PFSK-1 (cell line): ENCODE results near the gene DLST.

Source experiments
- TAF1 ChIP-seq: IDR thresholded peaks from 2 replicates; pipeline ENCODE4 v1.6.1; 2012; ENCODE audit warnings: low read length, control low read depth, borderline replicate concordance; ENCODE audit not compliant: insufficient read depth
- TF ChIP-seq, protein P1 (sequence below), 2 experiments: IDR thresholded peaks; 2 replicates each; pipeline versions ENCODE4 v1.6.1 to v1.8.0; 2011 to 2012; ENCODE audit warnings: low read depth in 2 of 2, low read length in 2 of 2, control low read depth in 1 of 2, inconsistent platforms in 1 of 2, mild to moderate bottlenecking in 1 of 2, moderate library complexity in 1 of 2; ENCODE audit not compliant: insufficient read depth in 1 of 2

DNA sequence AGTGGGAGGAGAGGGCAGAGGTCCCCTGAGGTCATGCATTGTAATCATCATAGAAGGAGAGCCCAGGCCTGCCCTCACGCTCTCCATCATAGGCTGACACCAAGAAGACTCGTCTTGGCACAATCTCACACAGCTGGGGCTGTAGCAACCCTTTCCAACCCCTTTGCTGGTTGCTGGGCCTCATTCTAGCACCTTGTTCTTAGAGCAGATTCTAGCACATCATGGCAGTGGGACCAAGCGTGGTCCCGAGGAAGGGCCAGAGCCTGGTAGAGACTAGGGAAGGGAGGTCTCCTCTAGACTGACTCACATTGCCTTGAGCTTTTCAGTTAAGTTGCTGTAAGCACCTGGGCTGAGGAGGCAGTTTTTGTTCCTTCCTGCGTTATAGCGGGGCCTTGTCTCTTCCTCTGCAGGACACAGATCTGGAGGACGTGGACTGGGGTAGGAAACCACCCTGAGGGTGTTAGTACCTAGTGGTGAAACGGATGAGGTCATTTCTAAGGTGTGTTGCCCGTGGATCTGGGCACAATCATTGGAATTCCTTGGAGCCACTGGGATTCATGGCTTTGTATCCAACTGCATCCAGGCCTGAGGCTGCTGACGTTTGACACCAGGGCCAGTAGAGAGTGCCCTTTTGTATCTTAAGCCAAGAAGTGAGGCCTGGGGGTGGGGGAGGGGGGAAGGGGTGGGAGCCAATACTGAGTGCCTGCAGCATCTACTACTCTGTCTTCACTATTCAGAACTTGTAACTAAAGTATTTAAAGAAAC is 21.4 kb downstream of the DLST start:
- TF ChIP-seq TAF1 = no peak
- TF ChIP-seq, protein P1, sequence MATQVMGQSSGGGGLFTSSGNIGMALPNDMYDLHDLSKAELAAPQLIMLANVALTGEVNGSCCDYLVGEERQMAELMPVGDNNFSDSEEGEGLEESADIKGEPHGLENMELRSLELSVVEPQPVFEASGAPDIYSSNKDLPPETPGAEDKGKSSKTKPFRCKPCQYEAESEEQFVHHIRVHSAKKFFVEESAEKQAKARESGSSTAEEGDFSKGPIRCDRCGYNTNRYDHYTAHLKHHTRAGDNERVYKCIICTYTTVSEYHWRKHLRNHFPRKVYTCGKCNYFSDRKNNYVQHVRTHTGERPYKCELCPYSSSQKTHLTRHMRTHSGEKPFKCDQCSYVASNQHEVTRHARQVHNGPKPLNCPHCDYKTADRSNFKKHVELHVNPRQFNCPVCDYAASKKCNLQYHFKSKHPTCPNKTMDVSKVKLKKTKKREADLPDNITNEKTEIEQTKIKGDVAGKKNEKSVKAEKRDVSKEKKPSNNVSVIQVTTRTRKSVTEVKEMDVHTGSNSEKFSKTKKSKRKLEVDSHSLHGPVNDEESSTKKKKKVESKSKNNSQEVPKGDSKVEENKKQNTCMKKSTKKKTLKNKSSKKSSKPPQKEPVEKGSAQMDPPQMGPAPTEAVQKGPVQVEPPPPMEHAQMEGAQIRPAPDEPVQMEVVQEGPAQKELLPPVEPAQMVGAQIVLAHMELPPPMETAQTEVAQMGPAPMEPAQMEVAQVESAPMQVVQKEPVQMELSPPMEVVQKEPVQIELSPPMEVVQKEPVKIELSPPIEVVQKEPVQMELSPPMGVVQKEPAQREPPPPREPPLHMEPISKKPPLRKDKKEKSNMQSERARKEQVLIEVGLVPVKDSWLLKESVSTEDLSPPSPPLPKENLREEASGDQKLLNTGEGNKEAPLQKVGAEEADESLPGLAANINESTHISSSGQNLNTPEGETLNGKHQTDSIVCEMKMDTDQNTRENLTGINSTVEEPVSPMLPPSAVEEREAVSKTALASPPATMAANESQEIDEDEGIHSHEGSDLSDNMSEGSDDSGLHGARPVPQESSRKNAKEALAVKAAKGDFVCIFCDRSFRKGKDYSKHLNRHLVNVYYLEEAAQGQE (IDR thresholded peaks at IDR 0.05; ENCODE audit: insufficient read depth in 1 of 2, low read depth in 2 of 2, low read length in 2 of 2) = no peak
